ENCODE results near the gene EYS. TPM values are rescaled to one million over a fixed set of nuclear protein-coding genes. Genes with fewer than 3 reads are reported as not detected.

Gene EYS
- total RNA-seq, 6 experiments from 2014 or later = 0.54 to 2.3 (median 0.74) TPM; not detected in 1

DNA sequence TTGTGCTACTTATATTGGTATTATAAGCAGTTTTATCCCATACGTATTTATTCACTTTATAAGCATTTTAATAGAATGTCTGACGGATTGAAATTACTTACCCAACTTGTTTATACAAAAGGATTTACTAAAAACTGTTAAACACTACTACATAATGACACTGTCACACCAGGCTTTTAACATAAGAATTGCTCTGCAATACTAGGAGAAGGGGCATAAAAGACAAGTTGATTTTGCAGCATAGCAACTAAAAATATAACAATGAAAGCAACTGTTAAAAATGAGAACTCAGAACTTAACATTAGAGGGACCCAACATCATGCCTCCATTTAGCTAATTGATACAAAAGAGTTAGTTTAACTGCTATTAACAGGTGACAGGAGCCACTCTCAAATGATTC, 1076.1 kb downstream of the EYS start:
- Histone ChIP-seq H3K4me3 (no peak overlapping the region), H3K27me3 (no peaks in the 10 kb centered on the region), H3K4me1 (no peaks in the 10 kb centered on the region), H3K9me3 (no peaks in the 10 kb centered on the region), H3K36me3 (no peaks in the 10 kb centered on the region), H3K27ac (no peak overlapping the region)
- intact Hi-C loops (cut with DNase I) = no loop called here
- TF ChIP-seq, protein P1, sequence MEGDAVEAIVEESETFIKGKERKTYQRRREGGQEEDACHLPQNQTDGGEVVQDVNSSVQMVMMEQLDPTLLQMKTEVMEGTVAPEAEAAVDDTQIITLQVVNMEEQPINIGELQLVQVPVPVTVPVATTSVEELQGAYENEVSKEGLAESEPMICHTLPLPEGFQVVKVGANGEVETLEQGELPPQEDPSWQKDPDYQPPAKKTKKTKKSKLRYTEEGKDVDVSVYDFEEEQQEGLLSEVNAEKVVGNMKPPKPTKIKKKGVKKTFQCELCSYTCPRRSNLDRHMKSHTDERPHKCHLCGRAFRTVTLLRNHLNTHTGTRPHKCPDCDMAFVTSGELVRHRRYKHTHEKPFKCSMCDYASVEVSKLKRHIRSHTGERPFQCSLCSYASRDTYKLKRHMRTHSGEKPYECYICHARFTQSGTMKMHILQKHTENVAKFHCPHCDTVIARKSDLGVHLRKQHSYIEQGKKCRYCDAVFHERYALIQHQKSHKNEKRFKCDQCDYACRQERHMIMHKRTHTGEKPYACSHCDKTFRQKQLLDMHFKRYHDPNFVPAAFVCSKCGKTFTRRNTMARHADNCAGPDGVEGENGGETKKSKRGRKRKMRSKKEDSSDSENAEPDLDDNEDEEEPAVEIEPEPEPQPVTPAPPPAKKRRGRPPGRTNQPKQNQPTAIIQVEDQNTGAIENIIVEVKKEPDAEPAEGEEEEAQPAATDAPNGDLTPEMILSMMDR (IDR thresholded peaks at IDR 0.05) = no peak
- no peak for TF ChIP-seq POLR2A (IDR thresholded peaks at IDR 0.05)
- no peak for ATAC-seq
- WGBS (ENCODE audit: insufficient coverage, low coverage, low lambda C conversion rate, missing lambda C conversion rate) = 26% methylated on average over 2 of the region's 2 CpGs
- no peak for DNase-seq

DNA sequence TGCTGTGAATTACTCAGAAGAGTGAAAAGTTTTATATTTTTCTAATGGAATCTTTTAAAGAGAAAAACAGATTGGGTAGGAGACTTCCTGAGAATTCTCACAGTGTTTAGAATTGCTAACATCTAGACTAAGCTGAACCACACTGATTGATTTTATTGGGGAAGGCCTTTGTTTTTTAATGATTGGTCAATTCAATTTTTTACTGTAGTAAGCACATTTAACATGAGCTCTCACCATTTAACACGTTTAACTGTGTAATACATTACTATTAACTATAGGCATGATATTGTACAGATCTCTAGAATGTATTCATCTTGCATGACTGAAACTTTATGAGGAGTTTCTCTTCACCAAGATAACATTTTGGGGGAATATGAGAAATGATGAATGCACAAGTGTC, 1084.1 kb downstream of the EYS start:
- TF ChIP-seq POLR2A (IDR thresholded peaks at IDR 0.05) = no peak
- TF ChIP-seq, protein P1 (IDR thresholded peaks at IDR 0.05) = no peak
- Histone ChIP-seq H3K27me3 (no peaks in the 10 kb centered on the region), H3K36me3 (no peaks in the 10 kb centered on the region), H3K27ac (no peak overlapping the region), H3K4me3 (no peak overlapping the region), H3K4me1 (no peaks in the 10 kb centered on the region), H3K9me3 (no peaks in the 10 kb centered on the region)
- no peak for ATAC-seq
- 31% methylated on average over 1 of the region's 1 CpG for WGBS (ENCODE audit: insufficient coverage, low coverage, low lambda C conversion rate, missing lambda C conversion rate)
- intact Hi-C loops (cut with DNase I) = no loop called here
- DNase-seq = no peak

DNA sequence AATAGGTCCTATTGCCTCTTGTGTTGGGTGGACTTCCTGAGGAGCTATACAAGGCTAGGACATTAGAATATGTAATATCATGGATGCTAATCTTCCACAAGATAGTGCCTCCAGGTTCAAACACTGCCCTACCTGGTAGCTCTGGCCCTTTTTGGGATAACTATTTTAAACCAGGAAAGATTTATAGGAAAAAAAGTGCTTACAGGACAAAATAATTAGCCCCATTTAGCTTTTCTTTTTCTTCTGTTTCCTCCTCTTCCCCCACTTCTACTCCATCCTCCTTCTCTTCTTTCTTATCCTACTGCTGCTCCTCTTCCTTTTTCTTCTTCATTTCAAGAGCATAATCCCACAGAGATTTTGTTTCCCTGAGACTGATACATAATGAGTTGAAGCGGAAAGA, 1104.0 kb downstream of the EYS start:
- H3K4me1 ChIP-seq = no peaks in the 10 kb centered on the region
- no peak overlapping the region for H3K27ac ChIP-seq
- H3K36me3 ChIP-seq = no peaks in the 10 kb centered on the region
- no peak for TF ChIP-seq POLR2A (IDR thresholded peaks at IDR 0.05)
- TF ChIP-seq, protein P1 (IDR thresholded peaks at IDR 0.05) = no peak
- 45% methylated on average over 1 of the region's 1 CpG for WGBS (ENCODE audit: insufficient coverage, low coverage, low lambda C conversion rate, missing lambda C conversion rate)
- no peak overlapping the region for H3K4me3 ChIP-seq
- intact Hi-C loops (cut with DNase I) = no loop called here
- no peak for ATAC-seq
- no peaks in the 10 kb centered on the region for H3K9me3 ChIP-seq
- no peak for DNase-seq
- H3K27me3 ChIP-seq = no peaks in the 10 kb centered on the region

DNA sequence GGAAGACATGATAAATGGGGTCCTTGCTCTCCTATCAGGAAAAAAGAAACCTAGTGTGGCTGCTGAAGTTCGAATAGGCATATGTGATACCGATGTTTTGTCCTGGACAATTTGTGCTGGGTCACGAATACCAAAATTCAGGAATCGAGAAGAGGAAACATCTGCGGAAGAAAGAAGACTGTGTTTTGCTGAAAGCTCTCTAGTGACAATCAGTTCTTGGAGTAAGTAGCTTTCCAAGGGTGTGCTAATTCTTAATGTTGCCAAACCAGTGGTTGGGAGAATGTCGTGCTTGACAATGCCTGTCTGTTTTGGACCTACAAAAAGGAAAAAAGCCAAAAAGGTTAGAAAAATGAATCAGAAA, 1115.4 kb downstream of the EYS start:
- ATAC-seq = no peak
- Histone ChIP-seq H3K27ac (no peak overlapping the region), H3K4me3 (no peak overlapping the region), H3K36me3 (no peaks in the 10 kb centered on the region), H3K9me3 (no peaks in the 10 kb centered on the region), H3K27me3 (peaks cover 0 to 4% of the 10 kb centered on the region in 2 donors), H3K4me1 (no peaks in the 10 kb centered on the region)
- intact Hi-C loops (cut with DNase I) = no loop called here
- no peak for DNase-seq
- TF ChIP-seq, protein P1 (IDR thresholded peaks at IDR 0.05) = no peak
- no peak for TF ChIP-seq POLR2A (IDR thresholded peaks at IDR 0.05)
- 59% methylated on average over 6 of the region's 6 CpGs for WGBS (ENCODE audit: insufficient coverage, low coverage, low lambda C conversion rate, missing lambda C conversion rate)
